Measurements from ENCODE around the gene DTD2. TPM values are rescaled to one million over a fixed set of nuclear protein-coding genes. Genes with fewer than 3 reads are reported as not detected.

Gene DTD2
- total and polyA plus RNA-seq, 2 of the 4 experiments (the other 2 are of a cell fraction) = 16.9 to 24.9 TPM

DNA sequence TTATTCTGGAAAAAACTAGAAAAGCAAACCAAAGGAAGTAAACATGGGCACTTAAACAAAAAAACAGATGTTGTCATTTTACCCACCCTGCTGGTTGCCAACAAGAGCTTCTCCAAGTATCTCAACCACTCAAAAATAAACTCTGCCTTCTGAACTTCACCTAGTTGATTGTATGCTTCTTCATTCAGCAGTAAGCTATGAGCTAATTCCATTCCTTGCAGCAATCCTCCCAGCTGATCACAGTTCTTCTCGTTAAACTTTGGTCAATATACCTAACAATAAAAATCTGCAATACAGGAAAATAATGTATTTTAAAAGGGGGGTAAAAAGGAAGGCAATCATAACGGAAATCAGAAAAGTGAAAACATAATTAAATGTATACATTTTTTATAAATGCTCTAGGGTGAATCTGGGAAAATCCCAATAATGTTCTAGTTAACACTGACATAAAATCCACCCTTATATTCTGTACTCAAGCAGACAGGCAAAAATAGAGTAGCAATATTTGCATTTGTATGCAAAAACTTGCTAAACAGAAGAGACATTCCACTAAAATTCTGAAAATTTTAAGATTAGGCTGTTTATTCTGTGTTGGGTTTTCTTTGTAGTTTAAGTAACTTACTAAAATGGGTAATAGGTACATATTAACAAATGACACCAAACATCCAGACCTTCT, 54.4 kb downstream of the DTD2 start:
- Histone ChIP-seq H3K18ac (ENCODE audit: low read depth, low read length) (no peak overlapping the region), H2BK120ac (ENCODE audit: low read depth, low read length) (no peak overlapping the region), H3K79me1 (ENCODE audit: low read depth in 1 of 2, low read length in 2 of 2) (peaks cover 23 to 26% of the 10 kb centered on the region in 2 experiments), H2BK20ac (ENCODE audit: low read depth, low read length) (no peak overlapping the region), H3K27ac (ENCODE audit: insufficient read depth, low read length) (no peak overlapping the region), H2BK5ac (ENCODE audit: low read depth, low read length, poor library complexity, severe bottlenecking) (no peak overlapping the region), H3K4me2 (ENCODE audit: low read depth, low read length) (no peak overlapping the region), H2AK9ac (replicated peaks; ENCODE audit: low read depth, low read length, poor library complexity) (no peak overlapping the region), H3K4ac (ENCODE audit: low read depth, low read length) (no peak overlapping the region), H3K4me1 (ENCODE audit: control insufficient read depth, insufficient read depth, low read length) (no peaks in the 10 kb centered on the region), H4K20me1 (ENCODE audit: insufficient read depth, low read length) (no peaks in the 10 kb centered on the region), H3K9ac (ENCODE audit: low read depth, low read length) (no peak overlapping the region), H3K14ac (replicated peaks; ENCODE audit: low read depth, low read length) (no peak overlapping the region), H3K56ac (ENCODE audit: extremely low read depth, insufficient read depth, low read length) (no peak overlapping the region), H2AFZ (replicated peaks; ENCODE audit: low read length, poor library complexity) (no peak overlapping the region), H4K8ac (ENCODE audit: low read depth in 2 of 2, low read length in 2 of 2) (no peak overlapping the region), H4K5ac (ENCODE audit: low read depth, low read length) (no peak overlapping the region), H3K23ac (ENCODE audit: low read depth, low read length) (0 out of 2 replicates have a peak overlapping the region, but pooled peaks have one; percentile 18), H3K9me3 (ENCODE audit: control insufficient read depth, insufficient read depth, low read length) (no peaks in the 10 kb centered on the region), H2AK5ac (ENCODE audit: low read depth, low read length) (no peak overlapping the region), H3K27me3 (ENCODE audit: control insufficient read depth, insufficient read depth, low read length) (no peaks in the 10 kb centered on the region), H3K4me3 (ENCODE audit: insufficient read depth, low read depth, low read length) (no peak overlapping the region), H3K36me3 (ENCODE audit: control insufficient read depth, insufficient read depth, low read length) (peaks cover 7% of the 10 kb centered on the region), H3K9me1 (ENCODE audit: insufficient read depth, low read length) (peaks cover 9% of the 10 kb centered on the region; the same call in 1 of the 2 replicates), H4K91ac (ENCODE audit: insufficient read depth, low read depth, low read length) (no peak overlapping the region), H2BK15ac (ENCODE audit: low read depth, low read length) (no peak overlapping the region)
- no TSS peak for BruUV-seq (replicated peaks)
- no peak for TF ChIP-seq MAZ (IDR thresholded peaks at IDR 0.05; ENCODE audit: borderline replicate concordance, low read depth, low read length)
- no peak for TF ChIP-seq SMC3 (IDR thresholded peaks at IDR 0.05; ENCODE audit: low read depth, low read length)
- no peak for TF ChIP-seq RAD21 (IDR thresholded peaks at IDR 0.05; ENCODE audit: low read length)
- no peak for TF ChIP-seq FOS (IDR thresholded peaks at IDR 0.05; ENCODE audit: low read depth, low read length)
- TF ChIP-seq RFX5 (IDR thresholded peaks at IDR 0.05; ENCODE audit: low read depth, low read length) = no peak
- TF ChIP-seq, protein P1, sequence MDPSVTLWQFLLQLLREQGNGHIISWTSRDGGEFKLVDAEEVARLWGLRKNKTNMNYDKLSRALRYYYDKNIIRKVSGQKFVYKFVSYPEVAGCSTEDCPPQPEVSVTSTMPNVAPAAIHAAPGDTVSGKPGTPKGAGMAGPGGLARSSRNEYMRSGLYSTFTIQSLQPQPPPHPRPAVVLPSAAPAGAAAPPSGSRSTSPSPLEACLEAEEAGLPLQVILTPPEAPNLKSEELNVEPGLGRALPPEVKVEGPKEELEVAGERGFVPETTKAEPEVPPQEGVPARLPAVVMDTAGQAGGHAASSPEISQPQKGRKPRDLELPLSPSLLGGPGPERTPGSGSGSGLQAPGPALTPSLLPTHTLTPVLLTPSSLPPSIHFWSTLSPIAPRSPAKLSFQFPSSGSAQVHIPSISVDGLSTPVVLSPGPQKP (IDR thresholded peaks at IDR 0.05; ENCODE audit: borderline replicate concordance, low read depth, low read length) = no peak
- TF ChIP-seq, protein P2, sequence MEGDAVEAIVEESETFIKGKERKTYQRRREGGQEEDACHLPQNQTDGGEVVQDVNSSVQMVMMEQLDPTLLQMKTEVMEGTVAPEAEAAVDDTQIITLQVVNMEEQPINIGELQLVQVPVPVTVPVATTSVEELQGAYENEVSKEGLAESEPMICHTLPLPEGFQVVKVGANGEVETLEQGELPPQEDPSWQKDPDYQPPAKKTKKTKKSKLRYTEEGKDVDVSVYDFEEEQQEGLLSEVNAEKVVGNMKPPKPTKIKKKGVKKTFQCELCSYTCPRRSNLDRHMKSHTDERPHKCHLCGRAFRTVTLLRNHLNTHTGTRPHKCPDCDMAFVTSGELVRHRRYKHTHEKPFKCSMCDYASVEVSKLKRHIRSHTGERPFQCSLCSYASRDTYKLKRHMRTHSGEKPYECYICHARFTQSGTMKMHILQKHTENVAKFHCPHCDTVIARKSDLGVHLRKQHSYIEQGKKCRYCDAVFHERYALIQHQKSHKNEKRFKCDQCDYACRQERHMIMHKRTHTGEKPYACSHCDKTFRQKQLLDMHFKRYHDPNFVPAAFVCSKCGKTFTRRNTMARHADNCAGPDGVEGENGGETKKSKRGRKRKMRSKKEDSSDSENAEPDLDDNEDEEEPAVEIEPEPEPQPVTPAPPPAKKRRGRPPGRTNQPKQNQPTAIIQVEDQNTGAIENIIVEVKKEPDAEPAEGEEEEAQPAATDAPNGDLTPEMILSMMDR (conservative IDR thresholded peaks at IDR 0.05; ENCODE audit: low read depth, low read length) = no peak
- no peak for TF ChIP-seq POLR2A (IDR thresholded peaks at IDR 0.05; ENCODE audit: low read depth, low read length)
- TF ChIP-seq, protein P3, sequence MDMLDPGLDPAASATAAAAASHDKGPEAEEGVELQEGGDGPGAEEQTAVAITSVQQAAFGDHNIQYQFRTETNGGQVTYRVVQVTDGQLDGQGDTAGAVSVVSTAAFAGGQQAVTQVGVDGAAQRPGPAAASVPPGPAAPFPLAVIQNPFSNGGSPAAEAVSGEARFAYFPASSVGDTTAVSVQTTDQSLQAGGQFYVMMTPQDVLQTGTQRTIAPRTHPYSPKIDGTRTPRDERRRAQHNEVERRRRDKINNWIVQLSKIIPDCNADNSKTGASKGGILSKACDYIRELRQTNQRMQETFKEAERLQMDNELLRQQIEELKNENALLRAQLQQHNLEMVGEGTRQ (IDR thresholded peaks at IDR 0.05; ENCODE audit: low read depth, low read length) = no peak
- no peak for TF ChIP-seq MXI1 (IDR thresholded peaks at IDR 0.05; ENCODE audit: borderline replicate concordance, low read depth, low read length)
- no peak for TF ChIP-seq MAFK (IDR thresholded peaks at IDR 0.05; ENCODE audit: low read depth, low read length)
- no peak for TF ChIP-seq BHLHE40 (IDR thresholded peaks at IDR 0.05; ENCODE audit: low read depth, low read length)
- ChIA-PET POLR2A (ENCODE audit: unreplicated experiment) (no interaction called here), CTCF (no interaction called here)
- WGBS, 2 experiments (ENCODE audit: extremely low coverage in 2 of 2, insufficient read length in 1 of 2) = no CpG with 5 or more reads among the region's 2 CpGs
- ATAC-seq (ENCODE audit: low read depth) = peak; percentile 44; the same call in 1 of the 2 replicates
- in situ Hi-C loops (cut with MboI; ENCODE audit: low sequenced_read_pairs) = no loop called here
- intact Hi-C loops (cut with micrococcal nuclease) = no loop called here
- dilution Hi-C loops (cut with HindIII; ENCODE audit: low sequenced_read_pairs, unreplicated experiment) = no loop called here
- DNase-seq = no peak
